Fibroblast of lung (primary cell): ENCODE measurements around the gene PDZRN4. TPM values are rescaled to one million over a fixed set of nuclear protein-coding genes. Genes with fewer than 3 reads are reported as not detected.
A peak's percentile ranks its signal among the peaks of the same experiment; 100 is the strongest.
"Not testable (repeated sequence)": the region's sequence is repeated elsewhere in the genome, so short reads cannot be mapped to it uniquely, and the experiment has no call there.

Experiments
- DNase-seq, 2 donors: peaks; one replicate each; pipeline versions ENCODE4 v3.0.0 to v3.0.0-alpha.2; 2010; ENCODE audit warnings: low read depth in 2 of 2
- H2AFZ ChIP-seq: 2 replicates; pipeline ENCODE4 v1.5.1; 2012; ENCODE audit warnings: low read length, control low read depth, inconsistent platforms
- H3K27ac ChIP-seq: 2 replicates; pipeline ENCODE4 v1.5.1; 2011; ENCODE audit warnings: low read length, control low read depth; ENCODE audit not compliant: insufficient read depth
- H3K27me3 ChIP-seq: 2 replicates; pipeline ENCODE4 v1.5.1; 2011; ENCODE audit warnings: mild to moderate bottlenecking, low read length; ENCODE audit not compliant: control insufficient read depth, insufficient read depth
- H3K36me3 ChIP-seq: 2 replicates; pipeline ENCODE4 v1.5.1; 2011; ENCODE audit warnings: low read length; ENCODE audit not compliant: control insufficient read depth, insufficient read depth
- H3K4me1 ChIP-seq: 2 replicates; pipeline ENCODE4 v1.5.1; 2011; ENCODE audit warnings: low read length; ENCODE audit not compliant: control insufficient read depth, insufficient read depth; ENCODE audit errors: extremely low read depth
- H3K4me2 ChIP-seq: 2 replicates; pipeline ENCODE4 v1.5.1; 2011; ENCODE audit warnings: low read length, control low read depth; ENCODE audit not compliant: insufficient read depth; ENCODE audit errors: extremely low read depth
- H3K4me3 ChIP-seq, 4 experiments: fragments of 200-600 bp in 1 of 4; sonication (generic) in 1 of 4; replicated peaks in 1 of 4; 2 replicates each; pipeline ENCODE4 v1.5.1; 2011 to 2016; ENCODE audit warnings: low read length in 4 of 4, low read depth in 3 of 4, mild to moderate bottlenecking in 3 of 4, control low read depth in 2 of 4, inconsistent platforms in 1 of 4, mixed read lengths in 1 of 4; ENCODE audit not compliant: insufficient read depth in 1 of 4; ENCODE audit errors: control extremely low read depth in 1 of 4
- H3K79me2 ChIP-seq: 2 replicates; pipeline ENCODE4 v1.5.1; 2012; ENCODE audit warnings: mild to moderate bottlenecking, low read length, inconsistent platforms; ENCODE audit not compliant: control insufficient read depth, insufficient read depth
- H3K9ac ChIP-seq: 2 replicates; pipeline ENCODE4 v1.5.1; 2011; ENCODE audit warnings: mild to moderate bottlenecking, low read length, control low read depth; ENCODE audit not compliant: insufficient read depth
- H3K9me3 ChIP-seq: 2 replicates; pipeline ENCODE4 v1.5.1; 2012; ENCODE audit warnings: low read depth, low read length; ENCODE audit not compliant: control insufficient read depth, insufficient read depth
- H4K20me1 ChIP-seq: 2 replicates; pipeline ENCODE4 v1.5.1; 2011; ENCODE audit warnings: low read length; ENCODE audit not compliant: control insufficient read depth, insufficient read depth; ENCODE audit errors: extremely low read depth
- CTCF ChIP-seq, 2 donors: IDR thresholded peaks in 1 of 2; conservative IDR thresholded peaks in 1 of 2; 1 replicate in 1 of 2; 2 replicates in 1 of 2; pipeline ENCODE4 v1.5.1; 2011 to 2012; ENCODE audit warnings: low read length in 2 of 2, control low read depth in 1 of 2, inconsistent platforms in 1 of 2, low read depth in 1 of 2, mild to moderate bottlenecking in 1 of 2
- EZH2 ChIP-seq: IDR thresholded peaks from 2 replicates; pipeline ENCODE4 v1.5.1; 2012; ENCODE audit warnings: low read length, control low read depth, mild to moderate bottlenecking; ENCODE audit errors: missing control alignments
- polyA plus RNA-seq, 2 donors: library from polyadenylated mRNA; depleted of rRNA in 1 of 2; stranded (reverse) in 1 of 2; unstranded in 1 of 2; fragments of >200 nt; gene quantifications; 2 replicates each; pipeline ENCODE4 v1.2.1, GENCODE V29; 2011 to 2012; ENCODE audit warnings: missing spikeins in 1 of 2
- total RNA-seq: library from RNA; depleted of rRNA; stranded (reverse); fragments of >200 nt; gene quantifications from 2 replicates; pipeline ENCODE4 v1.2.1, GENCODE V29; 2014

Gene PDZRN4
- total and polyA plus RNA-seq, 2 donors (not counting 1 experiment from before 2014, with no cell fraction given), result not detected

- Histone ChIP-seq H3K27ac (no peak overlapping the region), H3K79me2 (no peaks in the 10 kb centered on the region), H3K4me1 (no peaks in the 10 kb centered on the region), H3K27me3 (peaks cover 19% of the 10 kb centered on the region), H3K9me3 (no peaks in the 10 kb centered on the region), H4K20me1 (no peaks in the 10 kb centered on the region), H3K9ac (no peak overlapping the region), H3K4me3 (no peak overlapping the region), H3K4me2 (no peak overlapping the region), H2AFZ (no peak overlapping the region), H3K36me3 (no peaks in the 10 kb centered on the region)
- DNase-seq, result no peak
- TF ChIP-seq EZH2 (peak; percentile 71), CTCF (conservative IDR thresholded peaks at IDR 0.05 in 1 of 2, IDR thresholded peaks at IDR 0.05 in 1 of 2; ENCODE audit: low read depth in 1 of 2, low read length in 2 of 2) (no peak)
Measured at GRCh38 chr12:41189395-41190251, 1.5 kb downstream of the PDZRN4 start.

GRCh38 chr12:41190338-41190737 lies 2.2 kb downstream of the PDZRN4 start:
- peak in 1 of 2 donors; percentile 20 for DNase-seq
- TF ChIP-seq EZH2, result no peak
- TF ChIP-seq CTCF (conservative IDR thresholded peaks at IDR 0.05 in 1 of 2, IDR thresholded peaks at IDR 0.05 in 1 of 2; ENCODE audit: low read depth in 1 of 2, low read length in 2 of 2), result peak; percentile 30 to 45

GRCh38 chr12:41191549-41191948 lies 3.4 kb downstream of the PDZRN4 start:
- H3K27ac ChIP-seq, H3K4me1 ChIP-seq, DNase-seq, H3K4me2 ChIP-seq, H3K4me3 ChIP-seq, H4K20me1 ChIP-seq, H3K9ac ChIP-seq, H3K9me3 ChIP-seq, H2AFZ ChIP-seq, H3K79me2 ChIP-seq, H3K36me3 ChIP-seq: not testable (repeated sequence)
- peaks cover 19% of the 10 kb centered on the region for H3K27me3 ChIP-seq

More at GRCh38 chr12:41190338-41190737, 2.2 kb downstream of the PDZRN4 start:
- Histone ChIP-seq H3K9me3 (no peaks in the 10 kb centered on the region), H3K9ac (no peak overlapping the region), H3K4me1 (no peaks in the 10 kb centered on the region), H3K4me3 (no peak overlapping the region), H3K79me2 (no peaks in the 10 kb centered on the region), H4K20me1 (no peaks in the 10 kb centered on the region), H3K36me3 (no peaks in the 10 kb centered on the region), H3K4me2 (no peak overlapping the region), H3K27me3 (peaks cover 19% of the 10 kb centered on the region), H2AFZ (no peak overlapping the region), H3K27ac (no peak overlapping the region)
